HUES48 (cell line): ENCODE results near the gene RWDD1.
"Not testable (repeated sequence)": the region's sequence is repeated elsewhere in the genome, so short reads cannot be mapped to it uniquely, and the experiment has no call there.

Experiments
- H3K27ac ChIP-seq: one replicate; pipeline ENCODE4 v1.7.0; 2013; ENCODE audit warnings: low read depth, low read length, inconsistent platforms
- H3K27me3 ChIP-seq: 2 replicates; pipeline ENCODE4 v1.6.1; 2013; ENCODE audit warnings: mild to moderate bottlenecking, low read length; ENCODE audit not compliant: control insufficient read depth, insufficient read depth
- H3K36me3 ChIP-seq: 2 replicates; pipeline ENCODE4 v1.6.1; 2013; ENCODE audit warnings: low read length; ENCODE audit not compliant: control insufficient read depth, insufficient read depth
- H3K4me1 ChIP-seq: 2 replicates; pipeline ENCODE4 v1.6.1; 2013; ENCODE audit warnings: mild to moderate bottlenecking, low read length; ENCODE audit not compliant: control insufficient read depth, insufficient read depth
- H3K4me3 ChIP-seq: 2 replicates; pipeline ENCODE4 v1.5.1; 2013; ENCODE audit warnings: mild to moderate bottlenecking, low read depth, low read length
- H3K9ac ChIP-seq: 2 replicates; pipeline ENCODE4 v1.6.1; 2013; ENCODE audit warnings: mild to moderate bottlenecking, low read depth, low read length, moderate library complexity
- H3K9me3 ChIP-seq: 2 replicates; pipeline ENCODE4 v1.6.1; 2013; ENCODE audit warnings: low read length; ENCODE audit not compliant: control insufficient read depth, insufficient read depth

The RWDD1 gene

DNA sequence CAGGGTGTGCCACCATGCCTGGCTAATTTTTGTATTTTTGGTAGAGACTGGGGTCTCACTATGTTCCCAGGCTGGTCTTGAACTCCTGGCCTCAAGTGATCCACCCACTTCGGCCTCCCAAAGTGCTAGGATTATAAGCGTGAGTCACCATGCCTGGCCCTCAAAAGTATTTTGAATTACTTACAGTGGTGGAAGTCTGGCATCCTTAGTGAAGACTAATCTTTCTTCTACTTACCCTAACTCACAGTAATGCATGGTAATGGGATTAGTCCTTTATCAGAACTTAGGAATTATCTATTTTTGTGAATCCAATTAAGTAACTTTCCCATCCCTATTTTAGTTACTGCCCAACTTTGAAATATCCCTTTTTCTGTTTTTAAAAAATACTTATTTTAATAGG lies 3.9 kb downstream of the RWDD1 start:
- no peak overlapping the region for H3K27ac ChIP-seq
- peaks cover 28% of the 10 kb centered on the region for H3K36me3 ChIP-seq
- no peaks in the 10 kb centered on the region for H3K9me3 ChIP-seq

GRCh38 chr6:116577486-116577885 lies 6.2 kb downstream of the RWDD1 start:
- H3K27me3 ChIP-seq: no peaks in the 10 kb centered on the region
- peaks cover 4% of the 10 kb centered on the region for H3K4me1 ChIP-seq
- H3K36me3 ChIP-seq: peaks cover 46% of the 10 kb centered on the region
- H3K27ac ChIP-seq: no peak overlapping the region
- H3K4me3 ChIP-seq: no peak overlapping the region
- H3K9me3 ChIP-seq: no peaks in the 10 kb centered on the region
- no peak overlapping the region for H3K9ac ChIP-seq

More for the DNA sequence above, 3.9 kb downstream of the RWDD1 start:
- no peak overlapping the region for H3K4me3 ChIP-seq
- H3K27me3 ChIP-seq: no peaks in the 10 kb centered on the region
- peaks cover 6% of the 10 kb centered on the region for H3K4me1 ChIP-seq
- H3K9ac ChIP-seq: no peak overlapping the region

DNA sequence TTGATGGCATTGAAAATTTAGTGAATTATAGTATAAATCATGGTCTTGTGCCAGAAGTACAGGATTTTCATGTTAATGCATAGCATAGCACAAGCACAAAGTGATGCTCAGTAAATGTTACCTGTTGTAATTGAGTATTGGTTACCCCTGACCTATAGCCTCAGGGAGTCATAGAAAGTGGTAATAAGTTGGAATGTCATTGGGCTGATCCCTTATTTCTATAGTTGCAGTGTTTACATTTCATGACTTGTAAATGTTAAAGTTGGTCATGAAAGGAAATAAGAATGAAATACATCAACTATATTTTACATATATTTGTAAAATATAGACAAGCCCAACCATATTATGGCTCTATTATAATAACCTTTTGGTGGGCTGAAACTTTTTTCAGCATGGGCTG lies 7.0 kb downstream of the RWDD1 start:
- Histone ChIP-seq H3K4me1 (no peaks in the 10 kb centered on the region), H3K9me3 (no peaks in the 10 kb centered on the region), H3K27me3 (no peaks in the 10 kb centered on the region), H3K4me3 (no peak overlapping the region), H3K36me3 (peaks cover 46% of the 10 kb centered on the region), H3K27ac (no peak overlapping the region), H3K9ac (no peak overlapping the region)

DNA sequence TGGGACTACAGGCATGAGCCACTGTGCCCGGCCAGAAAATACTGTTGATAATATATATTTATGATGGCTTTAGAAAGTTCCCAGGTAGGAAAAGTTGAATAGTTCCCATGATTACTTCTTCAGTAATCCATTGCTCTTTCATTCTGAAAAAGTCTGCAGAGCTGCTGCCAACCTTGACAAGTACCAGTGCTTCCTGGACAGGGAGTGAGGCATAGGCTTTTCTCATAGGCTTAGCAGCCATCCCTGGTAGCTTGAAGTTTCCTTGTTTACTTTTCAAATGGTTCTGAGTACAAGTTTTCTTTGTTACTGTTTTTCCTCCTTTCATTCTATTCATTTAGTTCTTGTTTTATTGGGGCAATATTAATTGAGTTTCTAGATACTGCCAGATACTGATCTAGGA lies 7.8 kb downstream of the RWDD1 start:
- Histone ChIP-seq H3K36me3 (peaks cover 46% of the 10 kb centered on the region), H3K27me3 (no peaks in the 10 kb centered on the region), H3K27ac (no peak overlapping the region)

GRCh38 chr6:116580198-116580597 lies 8.9 kb downstream of the RWDD1 start:
- no peaks in the 10 kb centered on the region for H3K27me3 ChIP-seq
- H3K4me1 ChIP-seq: no peaks in the 10 kb centered on the region
- no peak overlapping the region for H3K27ac ChIP-seq
- H3K9ac ChIP-seq: no peak overlapping the region
- H3K36me3 ChIP-seq: peaks cover 53% of the 10 kb centered on the region
- no peaks in the 10 kb centered on the region for H3K9me3 ChIP-seq
- no peak overlapping the region for H3K4me3 ChIP-seq

More for the DNA sequence above, 7.8 kb downstream of the RWDD1 start:
- no peaks in the 10 kb centered on the region for H3K9me3 ChIP-seq
- no peak overlapping the region for H3K9ac ChIP-seq
- no peaks in the 10 kb centered on the region for H3K4me1 ChIP-seq
- no peak overlapping the region for H3K4me3 ChIP-seq

GRCh38 chr6:116586276-116586675 lies 15.0 kb downstream of the RWDD1 start:
- Histone ChIP-seq H3K9me3 (no peaks in the 10 kb centered on the region), H3K4me3 (no peak overlapping the region), H3K4me1 (no peaks in the 10 kb centered on the region), H3K27ac (no peak overlapping the region), H3K27me3 (no peaks in the 10 kb centered on the region), H3K36me3 (peaks cover 61% of the 10 kb centered on the region), H3K9ac (no peak overlapping the region)

- Histone ChIP-seq H3K9ac (no peak overlapping the region), H3K4me3 (no peak overlapping the region), H3K9me3 (no peaks in the 10 kb centered on the region), H3K27ac (no peak overlapping the region), H3K36me3 (peaks cover 61% of the 10 kb centered on the region), H3K4me1 (no peaks in the 10 kb centered on the region), H3K27me3 (no peaks in the 10 kb centered on the region)
Measured at GRCh38 chr6:116586738-116587137, 15.4 kb downstream of the RWDD1 start.

GRCh38 chr6:116595247-116595646 lies 23.9 kb downstream of the RWDD1 start:
- Histone ChIP-seq H3K27me3 (no peaks in the 10 kb centered on the region), H3K4me3 (no peak overlapping the region), H3K9ac (no peak overlapping the region), H3K4me1 (no peaks in the 10 kb centered on the region), H3K27ac (no peak overlapping the region), H3K36me3 (peaks cover 42% of the 10 kb centered on the region), H3K9me3 (no peaks in the 10 kb centered on the region)

GRCh38 chr6:116596815-116597214 lies 25.5 kb downstream of the RWDD1 start:
- Histone ChIP-seq H3K36me3 (peaks cover 26% of the 10 kb centered on the region), H3K4me1 (no peaks in the 10 kb centered on the region)

DNA sequence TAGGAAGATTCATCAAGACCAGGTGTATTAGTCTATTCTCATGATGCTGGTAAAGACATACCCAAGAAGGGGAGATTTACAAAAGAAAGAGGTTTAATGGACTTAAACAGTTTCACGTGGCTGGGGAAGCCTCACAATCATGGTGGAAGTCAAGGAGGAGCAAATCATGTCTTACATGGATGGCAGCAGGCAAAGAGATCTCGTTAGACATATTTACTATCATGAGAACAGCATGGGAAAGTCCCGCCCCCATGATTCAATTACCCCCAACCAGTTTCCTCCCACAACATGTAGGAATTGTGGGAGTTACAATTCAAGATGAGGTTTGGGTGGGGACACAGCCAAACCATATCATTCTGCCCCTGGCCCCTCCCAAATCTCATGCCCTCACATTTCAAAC lies 32.6 kb downstream of the RWDD1 start:
- not testable (repeated sequence) for H3K9me3 ChIP-seq, H3K27me3 ChIP-seq, H3K4me3 ChIP-seq, H3K4me1 ChIP-seq, H3K27ac ChIP-seq, H3K36me3 ChIP-seq, H3K9ac ChIP-seq

More at GRCh38 chr6:116596815-116597214, 25.5 kb downstream of the RWDD1 start:
- Histone ChIP-seq H3K9me3 (no peaks in the 10 kb centered on the region), H3K27ac (no peak overlapping the region), H3K27me3 (no peaks in the 10 kb centered on the region), H3K4me3 (no peak overlapping the region), H3K9ac (no peak overlapping the region)

DNA sequence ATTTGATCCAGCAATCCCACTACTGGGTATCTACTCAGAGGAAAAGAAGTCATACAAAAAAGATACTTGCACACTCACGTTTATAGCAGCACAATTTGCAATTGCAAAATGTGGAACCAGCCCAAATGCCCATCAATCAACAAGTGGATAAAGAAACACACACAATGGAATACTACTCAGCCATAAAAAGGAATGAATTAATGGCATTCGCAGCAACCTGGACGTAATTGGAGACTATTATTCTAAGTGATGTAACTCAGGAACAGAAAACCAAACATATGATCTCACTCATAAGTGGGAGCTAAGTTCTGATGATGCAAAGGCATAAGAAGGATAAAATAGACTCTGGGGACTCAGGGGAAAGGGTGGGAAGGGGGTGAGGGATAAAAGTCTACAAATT lies 33.6 kb downstream of the RWDD1 start:
- H3K9ac ChIP-seq, H3K9me3 ChIP-seq, H3K4me3 ChIP-seq, H3K27me3 ChIP-seq, H3K27ac ChIP-seq, H3K36me3 ChIP-seq, H3K4me1 ChIP-seq: not testable (repeated sequence)

- no peaks in the 10 kb centered on the region for H3K27me3 ChIP-seq
- no peaks in the 10 kb centered on the region for H3K9me3 ChIP-seq
- H3K9ac ChIP-seq: no peak overlapping the region
- 0 out of 2 replicates have a peak, but pooled peaks cover 1% of the 10 kb centered on the region for H3K4me1 ChIP-seq
- H3K4me3 ChIP-seq: no peak overlapping the region
- H3K27ac ChIP-seq: no peak overlapping the region
- no peaks in the 10 kb centered on the region for H3K36me3 ChIP-seq
Measured at GRCh38 chr6:116605935-116606334, 34.6 kb downstream of the RWDD1 start.
